GM19328 (cell line): ENCODE results near the gene HCCS.

Source experiments
- ATAC-seq: cut with Tn5 transposase; IDR thresholded peaks from one replicate; pipeline ENCODE4 v1.9.1; 2021; ENCODE audit warnings: mild to moderate bottlenecking, moderate library complexity; ENCODE audit not compliant: unreplicated experiment

Gene HCCS

GRCh38 chrX:11111037-11111851 is at the start of gene HCCS:
Gene HCCS (plus strand): TSS chrX:11111332. CDS start chrX:11112061, 729 bp downstream.
- peak; percentile 89 for ATAC-seq

GRCh38 chrX:11064276-11064675 is 46.9 kb upstream of the HCCS start:
- ATAC-seq = no peak

GRCh38 chrX:11064851-11065600 is 46.1 kb upstream of the HCCS start:
- ATAC-seq = no peak

GRCh38 chrX:11066812-11067211 is 44.3 kb upstream of the HCCS start:
- no peak for ATAC-seq

GRCh38 chrX:11073381-11073780 is 37.8 kb upstream of the HCCS start:
- no peak for ATAC-seq

GRCh38 chrX:11080741-11081305 is 30.3 kb upstream of the HCCS start:
- ATAC-seq = no peak

- ATAC-seq = no peak
These were observed 29.6 kb upstream of the HCCS start for GRCh38 chrX:11081511-11081910.

GRCh38 chrX:11085305-11085704 is 25.8 kb upstream of the HCCS start:
- no peak for ATAC-seq

GRCh38 chrX:11089802-11090201 is 21.3 kb upstream of the HCCS start:
- no peak for ATAC-seq

- no peak for ATAC-seq
These were observed 13.2 kb upstream of the HCCS start for GRCh38 chrX:11097933-11098332.

GRCh38 chrX:11099465-11099864 is 11.7 kb upstream of the HCCS start:
- ATAC-seq = no peak

GRCh38 chrX:11100281-11101035 is 10.7 kb upstream of the HCCS start:
- ATAC-seq = no peak

GRCh38 chrX:11103006-11103405 is 8.1 kb upstream of the HCCS start:
- ATAC-seq = no peak

- no peak for ATAC-seq
These were observed 7.4 kb upstream of the HCCS start for GRCh38 chrX:11103751-11104150.

GRCh38 chrX:11105080-11105479 is 6.1 kb upstream of the HCCS start:
- ATAC-seq = no peak

GRCh38 chrX:11108253-11108941 is 2.7 kb upstream of the HCCS start:
- ATAC-seq = no peak

- ATAC-seq = no peak
These were observed 1.2 kb upstream of the HCCS start for GRCh38 chrX:11109968-11110367.

- ATAC-seq = no peak
These were observed 815 bp downstream of the HCCS start for GRCh38 chrX:11111947-11112346.

- no peak for ATAC-seq
These were observed 2.6 kb downstream of the HCCS start for GRCh38 chrX:11113731-11114130.

GRCh38 chrX:11117745-11118144 is 6.6 kb downstream of the HCCS start:
- no peak for ATAC-seq
